Activated CD4-positive, alpha-beta T cell treated with anti-CD3 and anti-CD28 coated beads for 24 hours (primary cell): Measurements from ENCODE around the gene RSAD2.
"Not testable (repeated sequence)": the region's sequence is repeated elsewhere in the genome, so short reads cannot be mapped to it uniquely, and the experiment has no call there.

ENCODE experiments used
- DNase-seq, 2 donors: peaks; one replicate each; pipeline ENCODE4 v3.0.0-alpha.2; 2020; ENCODE audit warnings: low read depth in 2 of 2

RSAD2 gene

GRCh38 chr2:6864923-6865345, 12.6 kb upstream of the RSAD2 start:
- no peak for DNase-seq

GRCh38 chr2:6865346-6866274, 12.0 kb upstream of the RSAD2 start, which contains the start of gene CMPK2:
Gene CMPK2, minus strand, starts transcription at chr2:6865907. Its CDS starts 211 bp downstream, at chr2:6865696.
- peak; percentile 49 to 59 for DNase-seq

- no peak for DNase-seq
These were observed 11.3 kb upstream of the RSAD2 start for GRCh38 chr2:6866275-6866671.

- no peak for DNase-seq
These were observed 10.6 kb upstream of the RSAD2 start for GRCh38 chr2:6866982-6867381.

GRCh38 chr2:6872394-6872793, 5.2 kb upstream of the RSAD2 start:
- DNase-seq: no peak

GRCh38 chr2:6874032-6874431, 3.5 kb upstream of the RSAD2 start:
- no peak for DNase-seq

- DNase-seq: no peak
These were observed 1.3 kb upstream of the RSAD2 start for GRCh38 chr2:6876309-6876708.

- DNase-seq: no peak
These were observed 972 bp downstream of the RSAD2 start for GRCh38 chr2:6878549-6878948.

GRCh38 chr2:6879011-6879410, 1.4 kb downstream of the RSAD2 start:
- DNase-seq: no peak

- DNase-seq: no peak
These were observed 2.7 kb downstream of the RSAD2 start for GRCh38 chr2:6880200-6880733.

GRCh38 chr2:6881046-6881445, 3.5 kb downstream of the RSAD2 start:
- DNase-seq: no peak

GRCh38 chr2:6881516-6881915, 3.9 kb downstream of the RSAD2 start:
- DNase-seq: no peak

GRCh38 chr2:6883448-6884122, 6.0 kb downstream of the RSAD2 start:
- DNase-seq: no peak

- no peak for DNase-seq
These were observed 8.0 kb downstream of the RSAD2 start for GRCh38 chr2:6885551-6885950.

- no peak for DNase-seq
These were observed 8.4 kb downstream of the RSAD2 start for GRCh38 chr2:6885968-6886367.

GRCh38 chr2:6887751-6888192, 10.2 kb downstream of the RSAD2 start:
- DNase-seq: no peak

- no peak for DNase-seq
These were observed 11.1 kb downstream of the RSAD2 start for GRCh38 chr2:6888724-6889123.

GRCh38 chr2:6893876-6894482, 16.4 kb downstream of the RSAD2 start:
- DNase-seq: no peak

GRCh38 chr2:6896930-6897759, 19.6 kb downstream of the RSAD2 start:
- DNase-seq: no peak

- DNase-seq: not testable (repeated sequence)
These were observed 25.0 kb downstream of the RSAD2 start for GRCh38 chr2:6902581-6902980.

- DNase-seq: no peak
These were observed 28.1 kb downstream of the RSAD2 start for GRCh38 chr2:6905668-6906067.
